Naive thymus-derived CD8-positive, alpha-beta T cell (primary cell): ENCODE results near the gene ITPR3. TPM values are rescaled to one million over a fixed set of nuclear protein-coding genes. Genes with fewer than 3 reads are reported as not detected.
A peak's percentile ranks its signal among the peaks of the same experiment; 100 is the strongest.

Source experiments
- ATAC-seq, 2 donors: fragments of 150-1000 bp; cut with Tn5 transposase in 1 of 2; sonication (Bioruptor Pico), chemical (Tn5 transposase) in 1 of 2; 1 replicate in 1 of 2; 2 replicates in 1 of 2; pipeline ENCODE4 v1.10.0; 2021; ENCODE audit warnings: mild to moderate bottlenecking in 2 of 2, moderate library complexity in 2 of 2
- POLR2A ChIA-PET: fragments of 350-600 bp; sonication (Branson Sonifier 250); formaldehyde crosslinking; loops from one replicate; lab custom pipeline; 2021; ENCODE audit warnings: antibody characterized with exemption; lab: Charles Lee
- DNase-seq, 10 donors: peaks; one replicate each; pipeline versions ENCODE4 v3.0.0 to v3.0.0-alpha.2; 2020 to 2022
- H3K27ac Mint-ChIP-seq, 10 donors: one replicate each; pipeline ENCODE4 v1.8.0; 2020 to 2022; ENCODE audit warnings: mild to moderate bottlenecking in 10 of 10, mixed read lengths in 10 of 10, moderate library complexity in 4 of 10, inconsistent platforms in 1 of 10
- H3K27me3 Mint-ChIP-seq, 5 donors: one replicate each; pipeline ENCODE4 v1.8.0; 2021 to 2022; ENCODE audit warnings: mixed read lengths in 5 of 5
- H3K36me3 Mint-ChIP-seq, 3 donors: one replicate each; pipeline ENCODE4 v1.8.0; 2020 to 2022; ENCODE audit warnings: mixed read lengths in 3 of 3, mild to moderate bottlenecking in 2 of 3, inconsistent platforms in 1 of 3
- H3K4me1 Mint-ChIP-seq, 4 donors: one replicate each; pipeline ENCODE4 v1.8.0; 2021 to 2022; ENCODE audit warnings: mixed read lengths in 4 of 4
- H3K4me3 Mint-ChIP-seq, 10 donors: one replicate each; pipeline ENCODE4 v1.8.0; 2020 to 2022; ENCODE audit warnings: mild to moderate bottlenecking in 10 of 10, mixed read lengths in 10 of 10, moderate library complexity in 6 of 10, inconsistent platforms in 1 of 10
- H3K9me3 Mint-ChIP-seq, 9 donors: one replicate each; pipeline ENCODE4 v1.8.0; 2020 to 2022; ENCODE audit warnings: mixed read lengths in 9 of 9, mild to moderate bottlenecking in 3 of 9, inconsistent platforms in 1 of 9, moderate library complexity in 1 of 9
- polyA plus RNA-seq, 3 donors: library from polyadenylated mRNA; unstranded; fragments of 300-500 nt; fragmentation: Illumina TruSeq; gene quantifications; one replicate each; pipeline ENCODE4 v1.2.3, GENCODE V29; 2021
- total RNA-seq, 8 experiments: library from RNA in 2 of 8; stranded (reverse) in 2 of 8; gene quantifications; one replicate each; pipeline ENCODE4 v1.2.3 and lab custom pipeline; 2021 to 2026

The ITPR3 gene
- total and polyA plus RNA-seq, 5 experiments from 2014 or later, result 0.98 to 46.2 (median 4.9) TPM

DNA sequence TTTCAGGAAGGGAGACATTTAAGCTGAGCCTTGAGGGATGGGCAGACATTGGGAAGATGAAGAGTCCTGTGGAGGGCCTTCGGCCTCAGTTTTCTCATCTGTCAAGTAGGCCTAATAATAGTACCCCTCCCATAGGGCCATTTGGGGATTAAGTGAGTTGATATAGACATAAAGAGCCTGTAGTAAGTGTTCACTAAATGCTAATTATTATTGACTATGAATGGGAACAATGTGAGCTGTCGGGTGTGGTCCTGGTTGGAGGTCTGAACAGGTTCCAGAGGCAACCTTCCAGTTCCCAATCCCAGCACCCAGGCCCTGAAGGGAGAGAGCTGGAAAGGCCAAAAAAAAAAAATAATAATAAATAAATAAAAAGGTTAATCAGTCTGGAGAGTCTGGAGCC, 14.5 kb upstream of the ITPR3 start:
- DNase-seq (no peak), ATAC-seq (no peak)
- H3K4me1 Mint-ChIP-seq, result peaks cover 0 to 5% (median 2%) of the 10 kb centered on the region in 4 donors
- peaks cover 0 to 4% (median 0%) of the 10 kb centered on the region in 3 donors for H3K36me3 Mint-ChIP-seq
- peaks cover 0 to 4% (median 0%) of the 10 kb centered on the region in 5 donors for H3K27me3 Mint-ChIP-seq
- no peak overlapping the region for H3K4me3 Mint-ChIP-seq
- peaks cover 0 to 6% (median 0%) of the 10 kb centered on the region in 9 donors for H3K9me3 Mint-ChIP-seq
- H3K27ac Mint-ChIP-seq, result no peak overlapping the region
- POLR2A ChIA-PET, result no interaction called here

DNA sequence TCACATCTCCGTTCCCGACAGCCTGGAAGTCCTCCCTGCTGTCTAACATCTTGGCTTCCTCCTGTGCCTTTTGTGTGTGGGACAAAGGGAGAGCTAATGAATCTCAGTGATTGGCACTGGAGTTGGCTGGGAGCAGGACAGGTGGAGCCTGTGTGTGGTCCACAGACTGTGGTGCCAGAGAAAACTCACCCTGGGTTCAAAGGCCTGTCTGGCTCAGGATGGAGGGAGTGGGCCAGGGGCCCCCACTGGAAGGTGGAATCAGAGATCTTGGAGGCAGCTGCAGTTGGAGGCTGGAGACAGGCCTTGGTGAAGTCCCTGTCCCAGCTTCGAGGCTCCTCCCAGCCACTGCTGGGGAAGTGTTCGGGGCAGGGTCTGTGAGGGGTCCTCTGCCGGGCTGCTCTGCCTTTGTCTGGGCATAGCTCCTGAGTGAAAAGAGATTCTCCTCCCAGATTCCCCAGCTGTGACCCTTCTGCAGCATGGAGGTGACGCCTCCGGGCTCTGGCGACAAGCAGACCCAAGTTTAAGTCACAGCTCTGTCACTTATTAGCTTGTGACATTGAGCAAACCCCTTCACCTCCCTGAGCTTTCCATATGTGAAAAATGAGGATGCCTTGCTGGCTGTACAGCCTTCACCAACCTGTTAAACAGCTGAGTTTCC, 13.9 kb upstream of the ITPR3 start:
- Mint-ChIP-seq H3K36me3 (peaks cover 0 to 4% (median 0%) of the 10 kb centered on the region in 3 donors), H3K9me3 (peaks cover 0 to 6% (median 0%) of the 10 kb centered on the region in 9 donors), H3K27me3 (peaks cover 0 to 4% (median 0%) of the 10 kb centered on the region in 5 donors), H3K27ac (peak overlapping the region in 1 of 10 donors; percentile 37), H3K4me3 (no peak overlapping the region), H3K4me1 (peaks cover 0 to 5% (median 1%) of the 10 kb centered on the region in 4 donors)
- POLR2A ChIA-PET, result interaction anchor here (1.2 kb wide), 1 partner anchor 14 kb away, joined by 3 read pairs; no protein-coding TSS in a partner anchor
- ATAC-seq (no peak), DNase-seq (no peak)

DNA sequence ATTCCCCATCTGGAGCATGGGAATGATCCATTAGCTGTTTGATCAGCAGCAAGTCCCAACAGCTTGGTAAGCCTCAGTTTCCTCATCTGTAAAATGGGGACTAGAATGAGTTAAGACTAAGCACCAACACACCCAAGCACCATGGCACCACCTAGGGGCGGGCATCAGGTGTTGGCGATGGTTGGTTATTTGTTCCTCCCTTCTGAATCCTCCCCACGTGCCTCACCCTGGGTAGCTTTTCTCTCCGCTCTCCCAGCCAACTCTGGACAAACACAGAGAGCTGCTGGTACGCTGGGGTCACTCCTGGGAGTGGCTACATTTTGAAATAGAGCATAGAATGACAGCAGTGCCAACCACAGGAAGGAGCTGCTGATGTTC, 13.3 kb upstream of the ITPR3 start:
- POLR2A ChIA-PET, result interaction anchor here (1.2 kb wide), 1 partner anchor 15 kb away, joined by 3 read pairs; no protein-coding TSS in a partner anchor
- Mint-ChIP-seq H3K4me1 (peaks cover 0 to 5% (median 3%) of the 10 kb centered on the region in 4 donors), H3K9me3 (peaks cover 0 to 6% (median 0%) of the 10 kb centered on the region in 9 donors), H3K27ac (peak overlapping the region in 1 of 10 donors; percentile 37), H3K36me3 (peaks cover 0 to 4% (median 0%) of the 10 kb centered on the region in 3 donors), H3K27me3 (peaks cover 0 to 4% (median 0%) of the 10 kb centered on the region in 5 donors), H3K4me3 (no peak overlapping the region)
- peak in 2 of 10 donors; percentile 26 to 40 for DNase-seq
- peak in 1 of 2 donors; percentile 42 for ATAC-seq

DNA sequence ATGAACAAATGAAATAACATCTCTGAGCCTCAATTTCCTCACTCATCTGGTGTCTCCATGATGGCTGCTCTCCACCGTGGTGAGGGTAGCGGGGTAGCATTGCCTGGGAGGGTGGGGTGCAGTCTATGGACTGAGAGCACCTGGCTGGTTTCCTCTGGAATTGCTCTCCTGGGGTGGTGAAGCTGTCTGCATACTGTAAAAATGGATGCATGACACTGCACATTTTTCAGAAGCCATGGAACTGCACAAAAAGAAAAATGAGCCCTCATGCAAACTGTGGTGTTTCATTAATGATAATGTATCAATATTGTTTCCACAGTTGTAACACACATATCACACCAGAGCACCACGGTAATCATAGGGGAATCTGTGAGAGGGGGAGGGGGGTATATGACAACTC, 12.1 kb upstream of the ITPR3 start:
- Mint-ChIP-seq H3K4me1 (peaks cover 2 to 6% (median 4%) of the 10 kb centered on the region in 4 donors), H3K9me3 (peaks cover 0 to 6% (median 0%) of the 10 kb centered on the region in 9 donors), H3K4me3 (no peak overlapping the region), H3K27ac (peak overlapping the region in 1 of 10 donors; percentile 41), H3K36me3 (peaks cover 0 to 4% (median 0%) of the 10 kb centered on the region in 3 donors), H3K27me3 (no peaks in the 10 kb centered on the region)
- DNase-seq (no peak), ATAC-seq (no peak)
- POLR2A ChIA-PET, result interaction anchor here (1.0 kb wide), 1 partner anchor 29 kb away, joined by 3 read pairs; the partner anchor contains the start of gene BAK1

DNA sequence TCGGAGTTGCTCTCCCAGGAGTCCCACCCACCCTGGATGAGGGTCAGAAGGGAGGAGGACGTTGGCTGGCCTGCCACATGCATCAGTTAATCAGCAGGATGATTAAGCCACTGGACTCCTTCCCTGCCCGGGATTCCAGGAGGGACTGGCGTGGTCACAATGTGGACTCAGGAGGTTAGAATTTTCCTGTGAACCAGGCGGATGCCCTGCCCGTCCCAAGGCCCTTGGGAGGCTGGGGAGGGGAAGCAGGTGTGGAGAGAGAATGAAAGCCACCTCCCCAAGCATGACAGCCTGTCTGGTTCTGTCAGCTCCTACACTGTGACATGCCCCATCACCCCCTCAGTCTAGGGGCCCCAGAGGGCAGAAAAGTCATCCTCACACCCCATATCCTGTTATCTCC, 11.6 kb upstream of the ITPR3 start:
- POLR2A ChIA-PET, result no interaction called here
- DNase-seq (no peak), ATAC-seq (no peak)

DNA sequence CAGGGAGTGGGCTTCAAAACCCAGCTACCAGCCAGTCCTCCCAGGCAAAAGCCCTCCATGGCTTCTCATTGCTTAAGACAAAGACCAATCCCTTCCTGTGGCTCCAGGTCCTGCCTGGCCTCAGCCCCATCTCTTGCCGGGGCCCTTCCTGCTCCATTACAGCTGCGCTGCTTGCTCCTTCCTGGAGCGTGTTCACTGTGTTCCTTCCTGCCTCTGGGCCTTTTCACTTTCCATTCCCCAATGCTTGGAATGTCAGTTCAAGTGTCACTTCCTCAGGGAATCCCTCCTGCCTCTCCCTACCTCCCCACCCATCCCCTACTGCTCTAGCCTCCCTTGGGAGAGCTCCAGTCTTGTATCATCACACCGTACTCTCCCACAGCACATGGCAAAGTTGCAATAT, 11.1 kb upstream of the ITPR3 start:
- no peaks in the 10 kb centered on the region for H3K27me3 Mint-ChIP-seq
- H3K4me3 Mint-ChIP-seq, result no peak overlapping the region
- H3K36me3 Mint-ChIP-seq, result peaks cover 0 to under 1% (median 0%) of the 10 kb centered on the region in 3 donors
- H3K4me1 Mint-ChIP-seq, result peaks cover 2 to 6% (median 4%) of the 10 kb centered on the region in 4 donors
- ATAC-seq (no peak), DNase-seq (no peak)
- H3K9me3 Mint-ChIP-seq, result peaks cover 0 to 4% (median 0%) of the 10 kb centered on the region in 9 donors
- POLR2A ChIA-PET, result no interaction called here
- H3K27ac Mint-ChIP-seq, result peak overlapping the region in 2 of 10 donors; percentile 2 to 66

More for the DNA sequence above, 11.6 kb upstream of the ITPR3 start:
- Mint-ChIP-seq H3K4me3 (no peak overlapping the region), H3K27me3 (no peaks in the 10 kb centered on the region), H3K4me1 (peaks cover 2 to 6% (median 4%) of the 10 kb centered on the region in 4 donors), H3K36me3 (peaks cover 0 to 4% (median 0%) of the 10 kb centered on the region in 3 donors), H3K9me3 (peaks cover 0 to 6% (median 0%) of the 10 kb centered on the region in 9 donors), H3K27ac (no peak overlapping the region)

DNA sequence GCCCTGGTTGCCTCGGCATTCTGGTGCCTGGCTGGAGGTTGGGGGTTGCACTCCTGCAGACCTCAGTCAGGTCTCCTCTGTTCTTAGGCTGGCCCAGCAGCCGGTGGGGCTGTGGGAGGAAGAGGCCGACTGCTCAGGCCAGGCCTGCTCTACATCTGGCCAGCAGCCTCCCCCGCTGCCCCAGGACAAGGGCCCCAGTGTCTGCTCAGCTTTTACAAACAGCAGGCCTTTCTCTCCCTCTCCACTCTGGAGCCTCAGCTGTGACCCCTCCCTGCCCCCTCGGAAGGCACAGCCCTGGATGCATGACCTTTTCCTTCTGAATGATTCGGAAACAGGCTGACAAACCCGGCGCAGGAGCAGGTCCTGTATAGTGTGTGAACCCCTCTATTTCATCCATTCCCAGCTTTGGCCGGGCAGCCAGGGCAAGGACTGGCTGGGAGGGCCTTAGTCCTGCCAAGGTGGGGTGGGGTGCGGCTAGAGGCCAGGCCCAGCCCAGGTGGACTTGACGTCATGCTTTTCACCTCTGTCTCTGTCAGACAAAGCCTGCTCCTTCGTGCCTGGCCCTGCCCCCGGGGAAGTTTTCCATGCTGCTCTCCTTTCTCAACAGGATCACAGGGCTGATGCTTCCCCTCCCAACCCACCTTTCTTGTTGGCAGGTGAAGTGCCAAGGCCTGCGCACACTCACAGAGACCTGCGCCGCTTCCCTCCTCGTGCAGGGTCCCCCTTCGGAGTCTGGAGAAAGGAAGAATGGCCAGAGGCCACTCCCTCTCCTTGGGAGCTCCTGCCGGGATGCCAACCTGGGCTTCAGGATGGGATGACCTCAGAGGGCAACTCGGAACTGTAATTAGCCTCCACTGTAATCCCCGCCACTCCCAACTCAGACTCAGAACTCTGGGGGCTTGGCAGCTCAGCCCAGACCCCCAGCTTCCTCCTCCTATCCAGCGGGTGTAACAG, 10.1 kb upstream of the ITPR3 start:
- no peaks in the 10 kb centered on the region for H3K36me3 Mint-ChIP-seq
- ATAC-seq (no peak), DNase-seq (no peak)
- no peaks in the 10 kb centered on the region for H3K27me3 Mint-ChIP-seq
- H3K4me3 Mint-ChIP-seq, result no peak overlapping the region
- H3K9me3 Mint-ChIP-seq, result no peaks in the 10 kb centered on the region
- peak overlapping the region in 1 of 10 donors; percentile 81 for H3K27ac Mint-ChIP-seq
- H3K4me1 Mint-ChIP-seq, result peaks cover 2 to 7% (median 4%) of the 10 kb centered on the region in 4 donors
- POLR2A ChIA-PET, result interaction anchor here (0.6 to 1.9 kb wide), 2 partner anchors 10 to 349 kb away, joined by 5 to 6 read pairs; partner anchors contain the start of gene ITPR3

DNA sequence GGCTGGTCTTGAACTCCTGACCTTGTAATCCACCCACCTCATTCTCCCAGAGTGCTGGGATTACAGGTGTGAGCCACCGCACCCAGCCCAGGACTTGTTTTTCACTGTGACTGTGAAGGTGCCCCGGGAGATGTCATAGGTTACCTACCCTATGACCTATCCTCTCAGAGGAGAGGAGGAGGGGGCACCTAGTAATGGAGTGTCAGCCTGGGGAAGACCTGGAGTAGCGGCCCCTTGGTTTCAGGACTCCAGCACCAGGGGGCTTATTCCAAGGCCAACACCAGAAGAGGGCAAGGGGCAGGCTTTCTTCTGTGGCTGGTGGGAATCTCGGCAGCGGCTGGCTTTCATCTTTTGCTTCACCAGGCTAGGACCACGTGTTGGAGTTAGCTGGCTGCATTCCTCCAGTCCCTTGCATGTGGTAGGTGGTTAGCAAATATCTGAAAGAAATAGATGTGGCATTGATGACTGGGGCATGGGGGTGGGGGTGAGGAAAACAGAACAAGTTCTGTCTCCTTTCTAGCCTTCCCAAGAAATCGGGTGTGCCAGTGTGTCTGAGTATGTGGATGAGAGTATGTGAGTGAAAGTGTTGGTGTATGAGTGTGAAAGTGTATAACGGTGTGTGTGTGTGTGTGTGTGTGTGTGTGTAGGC, 7.9 kb upstream of the ITPR3 start:
- Mint-ChIP-seq H3K4me3 (no peak overlapping the region), H3K27me3 (no peaks in the 10 kb centered on the region), H3K4me1 (peaks cover 4 to 23% (median 8%) of the 10 kb centered on the region in 4 donors), H3K9me3 (no peaks in the 10 kb centered on the region), H3K27ac (peak overlapping the region in 3 of 10 donors; percentile 13 to 75 (median 56)), H3K36me3 (no peaks in the 10 kb centered on the region)
- ATAC-seq (no peak), DNase-seq (no peak)
- POLR2A ChIA-PET, result interaction anchor here (0.9 kb wide), 1 partner anchor 10 kb away, joined by 3 read pairs; no protein-coding TSS in a partner anchor

DNA sequence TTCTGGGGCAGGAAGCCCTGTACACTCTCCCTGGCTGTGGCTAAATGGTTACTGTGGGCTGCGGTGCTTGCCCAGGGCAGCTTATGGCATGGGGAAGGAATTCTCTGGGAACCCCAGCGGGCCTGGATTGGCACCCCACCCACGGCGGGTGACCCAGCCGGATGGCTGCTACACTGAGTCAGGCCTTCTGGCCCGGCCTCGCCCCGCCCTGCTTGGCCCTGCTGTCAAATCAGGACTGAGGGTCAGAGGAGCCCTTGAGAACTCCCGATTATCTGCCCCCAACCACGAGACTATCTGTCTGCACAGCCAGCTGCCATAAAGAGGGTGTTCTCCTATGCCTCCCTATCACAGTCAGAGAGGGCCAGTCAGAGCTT, 7.3 kb upstream of the ITPR3 start:
- no peak overlapping the region for H3K4me3 Mint-ChIP-seq
- peaks cover 4 to 25% (median 8%) of the 10 kb centered on the region in 4 donors for H3K4me1 Mint-ChIP-seq
- peak overlapping the region in 2 of 10 donors; percentile 13 to 56 for H3K27ac Mint-ChIP-seq
- H3K27me3 Mint-ChIP-seq, result no peaks in the 10 kb centered on the region
- ATAC-seq (no peak), DNase-seq (no peak)
- H3K36me3 Mint-ChIP-seq, result no peaks in the 10 kb centered on the region
- POLR2A ChIA-PET, result no interaction called here
- H3K9me3 Mint-ChIP-seq, result no peaks in the 10 kb centered on the region

DNA sequence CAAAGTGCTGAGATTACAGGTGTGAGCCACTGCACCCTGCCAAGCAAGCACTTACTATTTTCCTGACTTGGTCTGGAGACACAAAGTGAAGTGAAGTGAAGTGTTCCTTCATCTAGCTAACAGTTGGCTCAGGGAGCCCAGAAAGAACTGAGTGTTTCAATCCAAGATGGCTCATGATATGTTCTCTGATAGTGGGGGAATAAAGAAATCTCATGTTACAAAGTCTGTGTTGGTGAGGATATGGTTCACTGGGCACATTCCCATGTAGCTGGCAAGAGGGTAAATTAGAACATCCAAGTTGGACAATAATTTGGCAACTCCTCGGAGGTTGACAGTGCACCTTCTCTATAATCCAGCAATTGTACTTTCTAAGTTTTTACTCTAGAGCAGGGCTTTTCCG, 5.0 kb upstream of the ITPR3 start:
- no peak for DNase-seq
- peaks cover 8 to 40% (median 19%) of the 10 kb centered on the region in 4 donors for H3K4me1 Mint-ChIP-seq
- no peaks in the 10 kb centered on the region for H3K9me3 Mint-ChIP-seq
- POLR2A ChIA-PET, result interaction anchor here (1.3 kb wide), 1 partner anchor 9 kb away, joined by 3 read pairs; no protein-coding TSS in a partner anchor
- H3K36me3 Mint-ChIP-seq, result no peaks in the 10 kb centered on the region
- no peak for ATAC-seq
- no peak overlapping the region for H3K4me3 Mint-ChIP-seq
- peak overlapping the region in 4 of 10 donors; percentile 13 to 86 (median 52) for H3K27ac Mint-ChIP-seq
- no peaks in the 10 kb centered on the region for H3K27me3 Mint-ChIP-seq

DNA sequence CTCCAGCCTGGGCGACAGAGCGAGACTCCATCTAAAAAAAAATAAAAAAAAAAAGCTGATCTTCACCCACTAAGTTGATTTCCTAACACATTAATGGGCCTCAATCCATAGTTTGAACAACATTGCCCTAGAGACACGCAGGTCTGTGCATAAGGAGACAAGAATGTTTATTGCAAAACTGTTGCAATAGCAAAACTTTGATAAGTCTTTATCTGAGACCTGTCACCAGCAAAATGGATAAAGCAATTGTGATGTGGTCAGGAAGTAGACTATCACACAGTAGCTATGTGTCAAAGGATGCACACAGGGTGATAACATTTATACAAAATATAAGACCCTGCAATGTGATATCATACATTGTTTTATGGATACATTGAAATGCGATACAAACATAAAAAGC, 4.2 kb upstream of the ITPR3 start:
- ATAC-seq (peak in 1 of 2 donors; percentile 35), DNase-seq (peak in 3 of 10 donors; percentile 43 to 55 (median 52))
- Mint-ChIP-seq H3K4me1 (peaks cover 9 to 40% (median 20%) of the 10 kb centered on the region in 4 donors), H3K9me3 (no peaks in the 10 kb centered on the region), H3K4me3 (peak overlapping the region in 4 of 10 donors; percentile 48 to 53 (median 50)), H3K27me3 (no peaks in the 10 kb centered on the region), H3K27ac (peak overlapping the region; percentile 31 to 91 (median 79)), H3K36me3 (no peaks in the 10 kb centered on the region)
- POLR2A ChIA-PET, result interaction anchor here (0.7 to 1.3 kb wide), 3 partner anchors 9 to 566 kb away, joined by 3 to 4 read pairs (median 3); no protein-coding TSS in a partner anchor
